WTC11 (cell line): ENCODE results near the gene GHRL. TPM values are rescaled to one million over a fixed set of nuclear protein-coding genes. Genes with fewer than 3 reads are reported as not detected.

Source experiments
- ATAC-seq: fragments of 200-7000 bp; cut with Tn5 transposase; 2 replicates; pipeline ENCODE4 v1.10.0; 2021; ENCODE audit warnings: mild to moderate bottlenecking, moderate library complexity
- CTCF ChIA-PET: fragments of 300-600 bp; sonication (Branson Sonifier 250); formaldehyde crosslinking; loops from one replicate; lab custom pipeline; 2021; ENCODE audit warnings: antibody characterized with exemption; lab: Charles Lee
- POLR2A ChIA-PET: fragments of 350-600 bp; sonication (Branson Sonifier 250); formaldehyde crosslinking; loops from one replicate; lab custom pipeline; 2021; ENCODE audit warnings: antibody characterized with exemption; lab: Charles Lee
- DNase-seq: peaks from one replicate; pipeline ENCODE4 v3.0.0; 2021; ENCODE audit warnings: low spot score
- H3K27ac Mint-ChIP-seq: 2 replicates; pipeline ENCODE4 v1.8.0; 2021; ENCODE audit warnings: mixed read lengths
- H3K27me3 Mint-ChIP-seq: 2 replicates; pipeline ENCODE4 v1.8.0; 2021; ENCODE audit warnings: low read depth, mild to moderate bottlenecking, moderate library complexity, mixed read lengths
- H3K36me3 Mint-ChIP-seq: 2 replicates; pipeline ENCODE4 v1.8.0; 2021; ENCODE audit warnings: mixed read lengths
- H3K4me1 Mint-ChIP-seq: 2 replicates; pipeline ENCODE4 v1.8.0; 2022; ENCODE audit warnings: mixed read lengths
- H3K4me3 Mint-ChIP-seq: 2 replicates; pipeline ENCODE4 v1.8.0; 2021; ENCODE audit warnings: mild to moderate bottlenecking, moderate library complexity, mixed read lengths
- H3K9me3 Mint-ChIP-seq: 2 replicates; pipeline ENCODE4 v1.8.0; 2021; ENCODE audit warnings: mixed read lengths
- AFF4 ChIP-seq: sonication (generic); formaldehyde crosslinking; IDR thresholded peaks from 2 replicates; pipeline ENCODE4 v1.8.1; 2023; ENCODE audit warnings: mild to moderate bottlenecking, missing genetic modification reagents, borderline replicate concordance
- ARID4B ChIP-seq: sonication (generic); formaldehyde crosslinking; IDR thresholded peaks from 2 replicates; pipeline ENCODE4 v1.8.0; 2023; ENCODE audit warnings: missing genetic modification reagents, mild to moderate bottlenecking, borderline replicate concordance
- ETV6 ChIP-seq: sonication (generic); formaldehyde crosslinking; IDR thresholded peaks from 2 replicates; pipeline ENCODE4 v1.8.1; 2022; ENCODE audit warnings: mild to moderate bottlenecking, missing genetic modification reagents
- FOXP4 ChIP-seq: sonication (generic); formaldehyde crosslinking; IDR thresholded peaks from 2 replicates; pipeline ENCODE4 v1.8.0; 2022; ENCODE audit warnings: mild to moderate bottlenecking, missing genetic modification reagents
- GABPB1 ChIP-seq: sonication (generic); formaldehyde crosslinking; IDR thresholded peaks from 2 replicates; pipeline ENCODE4 v1.8.1; 2023; ENCODE audit warnings: mild to moderate bottlenecking, missing genetic modification reagents
- KAT7 ChIP-seq: sonication (generic); formaldehyde crosslinking; IDR thresholded peaks from 2 replicates; pipeline ENCODE4 v1.8.1; 2023; ENCODE audit warnings: missing genetic modification reagents, mild to moderate bottlenecking, borderline replicate concordance
- MYBL2 ChIP-seq: sonication (generic); formaldehyde crosslinking; IDR thresholded peaks from 2 replicates; pipeline ENCODE4 v1.8.1; 2023; ENCODE audit warnings: mild to moderate bottlenecking, moderate library complexity, missing genetic modification reagents
- PRRX2 ChIP-seq: fragments of 250-450 bp; sonication (Bioruptor Pico); IDR thresholded peaks from 2 replicates; pipeline ENCODE4 v1.8.0; 2021; ENCODE audit warnings: mild to moderate bottlenecking
- RORB ChIP-seq: fragments of 250-450 bp; sonication (Bioruptor Pico); IDR thresholded peaks from 2 replicates; pipeline ENCODE4 v1.9.0; 2021; ENCODE audit warnings: mild to moderate bottlenecking
- SMAD3 ChIP-seq: sonication (generic); formaldehyde crosslinking; IDR thresholded peaks from 2 replicates; pipeline ENCODE4 v1.8.0; 2022; ENCODE audit warnings: missing genetic modification reagents, mild to moderate bottlenecking, borderline replicate concordance
- TP53 ChIP-seq: sonication (generic); formaldehyde crosslinking; IDR thresholded peaks from 2 replicates; pipeline ENCODE4 v1.8.1; 2023; ENCODE audit warnings: mild to moderate bottlenecking, missing genetic modification reagents
- ZNF317 ChIP-seq: sonication (generic); formaldehyde crosslinking; IDR thresholded peaks from 2 replicates; pipeline ENCODE4 v1.8.1; 2023; ENCODE audit warnings: low read depth, mild to moderate bottlenecking, moderate library complexity, missing genetic modification reagents, borderline replicate concordance
- ZNF532 ChIP-seq: fragments of 250-450 bp; sonication (Bioruptor Pico); IDR thresholded peaks from 2 replicates; pipeline ENCODE4 v1.9.0; 2021; ENCODE audit warnings: mild to moderate bottlenecking, borderline replicate concordance
- total RNA-seq: library from RNA; stranded (reverse); gene quantifications from 3 replicates; pipeline ENCODE4 v1.2.3, GENCODE V29; 2021

GHRL gene
- total RNA-seq, 1 experiment from 2014 or later: 0.35 TPM

GRCh38 chr3:10317961-10318350 is 25.2 kb upstream of the GHRL start (continued):
- TF ChIP-seq ZNF532 (CRISPR knock-in tag) (no peak), TP53 (CRISPR knock-in tag) (no peak), ARID4B (CRISPR knock-in tag) (no peak)

- H3K9me3 Mint-ChIP-seq: no peaks in the 10 kb centered on the region
- H3K27me3 Mint-ChIP-seq: no peaks in the 10 kb centered on the region
- ATAC-seq: no peak
- H3K27ac Mint-ChIP-seq: no peak overlapping the region
- DNase-seq: no peak
- no peak for TF ChIP-seq RORB (CRISPR knock-in tag)
- no peak for TF ChIP-seq MYBL2 (CRISPR knock-in tag)
- no peak for TF ChIP-seq SMAD3 (CRISPR knock-in tag)
- TF ChIP-seq ZNF317 (CRISPR knock-in tag): no peak
- TF ChIP-seq PRRX2: no peak
- no peak for TF ChIP-seq ETV6 (CRISPR knock-in tag)
- no peak for TF ChIP-seq AFF4
- TF ChIP-seq GABPB1 (CRISPR knock-in tag): no peak
- no peak for TF ChIP-seq FOXP4 (CRISPR knock-in tag)
- TF ChIP-seq KAT7 (CRISPR knock-in tag): no peak
- ChIA-PET POLR2A (no interaction called here), CTCF (no interaction called here)
- H3K4me3 Mint-ChIP-seq: no peak overlapping the region
- peaks cover 10% of the 10 kb centered on the region for H3K4me1 Mint-ChIP-seq
- H3K36me3 Mint-ChIP-seq: peaks cover 56% of the 10 kb centered on the region
These were observed 24.7 kb upstream of the GHRL start for GRCh38 chr3:10317311-10317960.
